GM18502 (cell line): Measurements from ENCODE around the gene ATP4B.

Source experiments
- ATAC-seq: cut with Tn5 transposase; IDR thresholded peaks from one replicate; pipeline ENCODE4 v1.9.1; 2021; ENCODE audit warnings: mild to moderate bottlenecking; ENCODE audit not compliant: unreplicated experiment, poor library complexity

Gene ATP4B

GRCh38 chr13:113656831-113657671, 947 bp downstream of the ATP4B start:
- ATAC-seq, result no peak

GRCh38 chr13:113656003-113656588, 1.9 kb downstream of the ATP4B start:
- ATAC-seq, result no peak

- no peak for ATAC-seq
Measured at GRCh38 chr13:113655346-113656002, 2.5 kb downstream of the ATP4B start.

- ATAC-seq, result no peak
Measured at GRCh38 chr13:113654591-113655345, 3.2 kb downstream of the ATP4B start.

GRCh38 chr13:113654175-113654560, 3.8 kb downstream of the ATP4B start:
- ATAC-seq, result no peak

- ATAC-seq, result no peak
Measured at GRCh38 chr13:113653264-113654174, 4.5 kb downstream of the ATP4B start.

- no peak for ATAC-seq
Measured at GRCh38 chr13:113652404-113653263, 5.4 kb downstream of the ATP4B start.

- no peak for ATAC-seq
Measured at GRCh38 chr13:113651511-113652403, 6.2 kb downstream of the ATP4B start.

GRCh38 chr13:113650731-113651148, 7.3 kb downstream of the ATP4B start:
- no peak for ATAC-seq

GRCh38 chr13:113650275-113650674, 7.7 kb downstream of the ATP4B start:
- no peak for ATAC-seq

GRCh38 chr13:113649212-113649611, 8.8 kb downstream of the ATP4B start:
- no peak for ATAC-seq

GRCh38 chr13:113648216-113648610, 9.8 kb downstream of the ATP4B start:
- ATAC-seq, result no peak

- no peak for ATAC-seq
Measured at GRCh38 chr13:113647351-113648215, 10.4 kb downstream of the ATP4B start.

GRCh38 chr13:113646921-113647340, 11.1 kb downstream of the ATP4B start:
- no peak for ATAC-seq

- ATAC-seq, result no peak
Measured at GRCh38 chr13:113646376-113646775, 11.6 kb downstream of the ATP4B start.

GRCh38 chr13:113645329-113645728, 12.7 kb downstream of the ATP4B start:
- ATAC-seq, result no peak

GRCh38 chr13:113644800-113645199, 13.2 kb downstream of the ATP4B start:
- no peak for ATAC-seq
